ENCODE measurements around the gene DOCK1. TPM values are rescaled to one million over a fixed set of nuclear protein-coding genes. Genes with fewer than 3 reads are reported as not detected.

DOCK1 gene
- total RNA-seq, 2 experiments from 2014 or later = not detected

- TF ChIP-seq CTCF (IDR thresholded peaks at IDR 0.05) = no peak
- Mint-ChIP-seq H3K27me3 (no peaks in the 10 kb centered on the region), H3K27ac (no peak overlapping the region), H3K4me1 (ENCODE audit: low read depth) (no peaks in the 10 kb centered on the region), H3K9me3 (no peaks in the 10 kb centered on the region), H3K4me3 (no peak overlapping the region), H3K36me3 (ENCODE audit: low read depth) (no peaks in the 10 kb centered on the region)
- ChIA-PET POLR2A (no interaction called here), CTCF (no interaction called here)
- Histone ChIP-seq H3K4me3 (ENCODE audit: low read length) (no peak overlapping the region), H3K27me3 (ENCODE audit: control insufficient read depth in 1 of 2, insufficient read depth in 2 of 2, low read length in 2 of 2) (no peaks in the 10 kb centered on the region), H3K27ac (ENCODE audit: low read depth in 1 of 2, low read length in 2 of 2) (no peak overlapping the region), H3K36me3 (ENCODE audit: insufficient read depth, low read length) (no peaks in the 10 kb centered on the region), H3K4me1 (ENCODE audit: insufficient read depth, low read length) (no peaks in the 10 kb centered on the region), H3K9me3 (ENCODE audit: control insufficient read depth in 1 of 2, insufficient read depth in 1 of 2, low read length in 2 of 2) (peaks cover 0 to 7% of the 10 kb centered on the region in 2 experiments)
- DNase-seq (no peak), ATAC-seq (ENCODE audit: poor library complexity) (no peak)
- intact Hi-C loops (cut with DNase I, micrococcal nuclease) = no loop called here
Observed at GRCh38 chr10:127014671-127015070, 109.4 kb downstream of the DOCK1 start.

DNA sequence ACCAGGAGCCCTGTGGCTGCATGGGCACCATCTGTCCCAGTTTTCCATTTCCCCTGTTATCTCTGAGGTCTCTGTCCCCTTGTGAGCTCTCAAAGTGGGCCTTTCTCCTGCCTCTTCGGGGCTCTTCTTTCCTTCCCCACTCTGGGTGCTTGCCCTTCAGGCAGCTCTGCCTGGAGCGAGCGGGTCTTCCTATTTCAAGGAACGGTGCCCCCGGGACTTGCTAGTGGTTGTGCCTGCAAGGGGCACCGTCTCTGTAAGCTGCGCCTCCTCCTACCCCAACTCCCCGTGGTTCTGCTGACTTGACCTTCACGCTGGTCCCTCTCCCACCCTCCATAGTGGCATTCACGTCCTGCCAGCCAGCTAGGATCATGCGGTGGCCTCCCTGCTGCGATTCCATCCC is 110.1 kb downstream of the DOCK1 start:
- no peak for ATAC-seq (ENCODE audit: poor library complexity)
- H3K4me3 ChIP-seq (ENCODE audit: low read length) = no peak overlapping the region
- no peaks in the 10 kb centered on the region for H3K27me3 ChIP-seq (ENCODE audit: control insufficient read depth in 1 of 2, insufficient read depth in 2 of 2, low read length in 2 of 2)
- H3K27ac ChIP-seq (ENCODE audit: low read depth in 1 of 2, low read length in 2 of 2) = no peak overlapping the region
- TF ChIP-seq CTCF (IDR thresholded peaks at IDR 0.05) = no peak
- POLR2A ChIA-PET = no interaction called here
- Mint-ChIP-seq H3K4me1 (ENCODE audit: low read depth) (no peaks in the 10 kb centered on the region), H3K4me3 (no peak overlapping the region), H3K27ac (no peak overlapping the region), H3K27me3 (no peaks in the 10 kb centered on the region), H3K9me3 (no peaks in the 10 kb centered on the region), H3K36me3 (ENCODE audit: low read depth) (no peaks in the 10 kb centered on the region)
- CTCF ChIA-PET = no interaction called here
- H3K9me3 ChIP-seq (ENCODE audit: control insufficient read depth in 1 of 2, insufficient read depth in 1 of 2, low read length in 2 of 2) = peaks cover 0 to 7% of the 10 kb centered on the region in 2 experiments
- intact Hi-C loops (cut with DNase I, micrococcal nuclease) = no loop called here
- H3K36me3 ChIP-seq (ENCODE audit: insufficient read depth, low read length) = no peaks in the 10 kb centered on the region
- DNase-seq = no peak
- no peaks in the 10 kb centered on the region for H3K4me1 ChIP-seq (ENCODE audit: insufficient read depth, low read length)

GRCh38 chr10:127016331-127016730 is 111.1 kb downstream of the DOCK1 start:
- no peak for TF ChIP-seq CTCF (IDR thresholded peaks at IDR 0.05)
- no peak overlapping the region for H3K27ac Mint-ChIP-seq
- Histone ChIP-seq H3K4me3 (ENCODE audit: low read length) (no peak overlapping the region), H3K36me3 (ENCODE audit: insufficient read depth, low read length) (no peaks in the 10 kb centered on the region), H3K4me1 (ENCODE audit: insufficient read depth, low read length) (no peaks in the 10 kb centered on the region), H3K27me3 (ENCODE audit: control insufficient read depth in 1 of 2, insufficient read depth in 2 of 2, low read length in 2 of 2) (no peaks in the 10 kb centered on the region), H3K27ac (ENCODE audit: low read depth in 1 of 2, low read length in 2 of 2) (no peak overlapping the region), H3K9me3 (ENCODE audit: control insufficient read depth in 1 of 2, insufficient read depth in 1 of 2, low read length in 2 of 2) (peaks cover 0 to 15% of the 10 kb centered on the region in 2 experiments)
- DNase-seq = no peak
- intact Hi-C loops (cut with DNase I, micrococcal nuclease) = no loop called here
- ATAC-seq (ENCODE audit: poor library complexity) = no peak
- CTCF ChIA-PET = no interaction called here
- POLR2A ChIA-PET = no interaction called here
- H3K36me3 Mint-ChIP-seq (ENCODE audit: low read depth) = no peaks in the 10 kb centered on the region
- no peaks in the 10 kb centered on the region for H3K27me3 Mint-ChIP-seq
- H3K4me3 Mint-ChIP-seq = no peak overlapping the region
- no peaks in the 10 kb centered on the region for H3K9me3 Mint-ChIP-seq
- H3K4me1 Mint-ChIP-seq (ENCODE audit: low read depth) = no peaks in the 10 kb centered on the region
